ENCODE data around the gene FHAD1.

Gene FHAD1

GRCh38 chr1:15408890-15409387 is 161.9 kb downstream of the FHAD1 start:
- in situ Hi-C loops (cut with HindIII; ENCODE audit: low pct_unique_long_range_greater_than_20kb, low sequenced_read_pairs): no loop called here
- no peak for DNase-seq (ENCODE audit: low read depth in 1 of 2, low spot score in 1 of 2)
- TF ChIP-seq JUND (IDR thresholded peaks at IDR 0.05; ENCODE audit: low read depth): no peak

- no peak for TF ChIP-seq JUND (IDR thresholded peaks at IDR 0.05; ENCODE audit: low read depth)
- in situ Hi-C loops (cut with HindIII; ENCODE audit: low pct_unique_long_range_greater_than_20kb, low sequenced_read_pairs): no loop called here
- peak; percentile 73 to 86 for DNase-seq (ENCODE audit: low read depth in 1 of 2, low spot score in 1 of 2)
Observed at GRCh38 chr1:15409388-15410222, 162.6 kb downstream of the FHAD1 start, which contains the start of gene EFHD2. Gene EFHD2 (plus strand): TSS chr1:15409888. CDS start chr1:15409972, 84 bp downstream.

GRCh38 chr1:15410223-15410883 is 163.3 kb downstream of the FHAD1 start:
- in situ Hi-C loops (cut with HindIII; ENCODE audit: low pct_unique_long_range_greater_than_20kb, low sequenced_read_pairs): no loop called here
- no peak for TF ChIP-seq JUND (IDR thresholded peaks at IDR 0.05; ENCODE audit: low read depth)
- DNase-seq (ENCODE audit: low read depth in 1 of 2, low spot score in 1 of 2): no peak

- no peak for TF ChIP-seq JUND (IDR thresholded peaks at IDR 0.05; ENCODE audit: low read depth)
- in situ Hi-C loops (cut with HindIII; ENCODE audit: low pct_unique_long_range_greater_than_20kb, low sequenced_read_pairs): no loop called here
- no peak for DNase-seq (ENCODE audit: low read depth in 1 of 2, low spot score in 1 of 2)
Observed at GRCh38 chr1:15410884-15411245, 163.8 kb downstream of the FHAD1 start.

GRCh38 chr1:15411593-15412137 is 164.6 kb downstream of the FHAD1 start:
- DNase-seq (ENCODE audit: low read depth in 1 of 2, low spot score in 1 of 2): no peak
- in situ Hi-C loops (cut with HindIII; ENCODE audit: low pct_unique_long_range_greater_than_20kb, low sequenced_read_pairs): no loop called here
- no peak for TF ChIP-seq JUND (IDR thresholded peaks at IDR 0.05; ENCODE audit: low read depth)

GRCh38 chr1:15412175-15412800 is 165.3 kb downstream of the FHAD1 start:
- TF ChIP-seq JUND (IDR thresholded peaks at IDR 0.05; ENCODE audit: low read depth): no peak
- DNase-seq (ENCODE audit: low read depth in 1 of 2, low spot score in 1 of 2): no peak
- in situ Hi-C loops (cut with HindIII; ENCODE audit: low pct_unique_long_range_greater_than_20kb, low sequenced_read_pairs): no loop called here

- no peak for TF ChIP-seq JUND (IDR thresholded peaks at IDR 0.05; ENCODE audit: low read depth)
- in situ Hi-C loops (cut with HindIII; ENCODE audit: low pct_unique_long_range_greater_than_20kb, low sequenced_read_pairs): no loop called here
- no peak for DNase-seq (ENCODE audit: low read depth in 1 of 2, low spot score in 1 of 2)
Observed at GRCh38 chr1:15412843-15413242, 165.8 kb downstream of the FHAD1 start.

- TF ChIP-seq JUND (IDR thresholded peaks at IDR 0.05; ENCODE audit: low read depth): no peak
- in situ Hi-C loops (cut with HindIII; ENCODE audit: low pct_unique_long_range_greater_than_20kb, low sequenced_read_pairs): no loop called here
- DNase-seq (ENCODE audit: low read depth in 1 of 2, low spot score in 1 of 2): no peak
Observed at GRCh38 chr1:15413563-15414444, 166.8 kb downstream of the FHAD1 start.

- no peak for DNase-seq (ENCODE audit: low read depth in 1 of 2, low spot score in 1 of 2)
- in situ Hi-C loops (cut with HindIII; ENCODE audit: low pct_unique_long_range_greater_than_20kb, low sequenced_read_pairs): no loop called here
- no peak for TF ChIP-seq JUND (IDR thresholded peaks at IDR 0.05; ENCODE audit: low read depth)
Observed at GRCh38 chr1:15414445-15414983, 167.5 kb downstream of the FHAD1 start.

- in situ Hi-C loops (cut with HindIII; ENCODE audit: low pct_unique_long_range_greater_than_20kb, low sequenced_read_pairs): no loop called here
- no peak for DNase-seq (ENCODE audit: low read depth in 1 of 2, low spot score in 1 of 2)
- no peak for TF ChIP-seq JUND (IDR thresholded peaks at IDR 0.05; ENCODE audit: low read depth)
Observed at GRCh38 chr1:15417059-15417934, 170.3 kb downstream of the FHAD1 start.
